ENCODE results near the gene DST. TPM values are rescaled to one million over a fixed set of nuclear protein-coding genes. Genes with fewer than 3 reads are reported as not detected.

The DST gene
- total RNA-seq, 1 experiment from 2014 or later: 132 TPM

DNA sequence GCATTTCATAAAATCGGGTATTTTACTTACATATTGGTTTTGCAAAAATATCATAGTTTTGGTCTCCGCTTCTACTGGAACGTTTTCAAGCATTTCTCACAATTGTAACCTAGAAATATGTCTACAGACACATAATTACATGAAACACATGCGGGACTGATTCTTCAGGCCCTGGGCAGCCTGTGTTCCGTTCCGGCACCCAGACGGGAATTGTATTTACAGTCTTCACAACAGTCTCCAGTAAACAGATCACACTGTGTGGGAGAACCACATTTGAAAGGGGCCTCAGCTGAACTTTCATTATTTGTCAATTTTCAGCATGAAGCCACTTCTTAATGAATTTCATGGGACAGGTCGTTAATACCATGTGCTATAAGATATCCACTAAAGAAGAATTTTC is 196.9 kb downstream of the DST start:
- CTCF ChIA-PET: interaction anchor here (0.9 kb wide), 1 partner anchor 76 kb away, joined by 3 read pairs; no protein-coding TSS in a partner anchor
- Mint-ChIP-seq H3K4me1 (no peaks in the 10 kb centered on the region), H3K4me3 (no peak overlapping the region), H3K9me3 (peaks cover 6% of the 10 kb centered on the region), H3K27me3 (ENCODE audit: low read depth) (no peaks in the 10 kb centered on the region), H3K27ac (peak overlapping the region; percentile 67; the same call in 1 of the 2 replicates), H3K36me3 (no peaks in the 10 kb centered on the region)
- POLR2A ChIA-PET: no interaction called here
- TF ChIP-seq RORB (CRISPR knock-in tag; IDR thresholded peaks at IDR 0.05) (no peak), CBFB (CRISPR knock-in tag; IDR thresholded peaks at IDR 0.05; ENCODE audit: low read depth) (no peak), NFYB (CRISPR knock-in tag; conservative IDR thresholded peaks at IDR 0.05; ENCODE audit: low read depth) (no peak), ZNF396 (CRISPR knock-in tag; IDR thresholded peaks at IDR 0.05; ENCODE audit: borderline replicate concordance) (no peak), IRF2 (CRISPR knock-in tag; IDR thresholded peaks at IDR 0.05; ENCODE audit: borderline replicate concordance, low read depth) (no peak), ELF4 (CRISPR knock-in tag; IDR thresholded peaks at IDR 0.05; ENCODE audit: low read depth) (no peak)
- TF ChIP-seq, protein P1, sequence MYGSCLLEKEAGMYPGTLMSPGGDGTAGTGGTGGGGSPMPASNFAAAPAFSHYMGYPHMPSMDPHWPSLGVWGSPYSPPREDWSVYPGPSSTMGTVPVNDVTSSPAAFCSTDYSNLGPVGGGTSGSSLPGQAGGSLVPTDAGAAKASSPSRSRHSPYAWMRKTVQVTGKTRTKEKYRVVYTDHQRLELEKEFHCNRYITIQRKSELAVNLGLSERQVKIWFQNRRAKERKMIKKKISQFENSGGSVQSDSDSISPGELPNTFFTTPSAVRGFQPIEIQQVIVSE (CRISPR knock-in tag; IDR thresholded peaks at IDR 0.05; ENCODE audit: borderline replicate concordance): no peak
- TF ChIP-seq, protein P2, sequence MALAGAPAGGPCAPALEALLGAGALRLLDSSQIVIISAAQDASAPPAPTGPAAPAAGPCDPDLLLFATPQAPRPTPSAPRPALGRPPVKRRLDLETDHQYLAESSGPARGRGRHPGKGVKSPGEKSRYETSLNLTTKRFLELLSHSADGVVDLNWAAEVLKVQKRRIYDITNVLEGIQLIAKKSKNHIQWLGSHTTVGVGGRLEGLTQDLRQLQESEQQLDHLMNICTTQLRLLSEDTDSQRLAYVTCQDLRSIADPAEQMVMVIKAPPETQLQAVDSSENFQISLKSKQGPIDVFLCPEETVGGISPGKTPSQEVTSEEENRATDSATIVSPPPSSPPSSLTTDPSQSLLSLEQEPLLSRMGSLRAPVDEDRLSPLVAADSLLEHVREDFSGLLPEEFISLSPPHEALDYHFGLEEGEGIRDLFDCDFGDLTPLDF (CRISPR knock-in tag; IDR thresholded peaks at IDR 0.05): no peak
- TF ChIP-seq, protein P3, sequence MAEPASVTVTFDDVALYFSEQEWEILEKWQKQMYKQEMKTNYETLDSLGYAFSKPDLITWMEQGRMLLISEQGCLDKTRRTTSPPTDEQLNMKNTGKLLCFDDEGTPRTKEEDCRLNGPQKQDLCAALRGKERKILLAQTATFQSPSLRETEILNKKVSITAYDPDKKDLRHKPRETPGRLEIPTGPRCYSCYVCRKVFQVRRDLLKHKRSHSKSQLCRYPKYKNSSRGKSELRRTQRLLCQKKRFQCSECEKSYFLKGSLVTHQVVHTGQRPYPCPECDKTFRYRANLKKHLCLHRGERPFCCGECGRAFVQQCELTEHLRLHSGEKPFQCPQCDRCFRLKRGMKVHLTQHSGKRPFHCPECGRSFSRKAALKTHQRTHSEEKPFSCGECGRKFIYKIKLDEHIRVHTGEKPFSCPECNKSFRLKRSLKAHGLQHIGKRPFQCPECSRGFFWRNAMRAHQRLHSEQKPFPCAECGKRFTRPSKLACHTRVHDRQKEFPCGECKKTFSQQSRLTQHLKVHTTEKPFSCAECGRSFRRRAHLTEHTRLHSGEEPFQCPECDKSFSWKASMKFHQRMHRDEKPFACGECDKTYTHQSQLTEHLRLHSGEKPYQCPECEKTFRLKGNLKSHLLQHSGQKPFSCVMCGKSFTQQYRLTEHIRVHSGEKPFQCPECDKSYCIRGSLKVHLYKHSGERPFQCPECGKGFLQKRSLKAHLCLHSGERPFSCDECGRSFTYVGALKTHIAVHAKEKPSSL (CRISPR knock-in tag; conservative IDR thresholded peaks at IDR 0.05): no peak
- TF ChIP-seq, protein P4, sequence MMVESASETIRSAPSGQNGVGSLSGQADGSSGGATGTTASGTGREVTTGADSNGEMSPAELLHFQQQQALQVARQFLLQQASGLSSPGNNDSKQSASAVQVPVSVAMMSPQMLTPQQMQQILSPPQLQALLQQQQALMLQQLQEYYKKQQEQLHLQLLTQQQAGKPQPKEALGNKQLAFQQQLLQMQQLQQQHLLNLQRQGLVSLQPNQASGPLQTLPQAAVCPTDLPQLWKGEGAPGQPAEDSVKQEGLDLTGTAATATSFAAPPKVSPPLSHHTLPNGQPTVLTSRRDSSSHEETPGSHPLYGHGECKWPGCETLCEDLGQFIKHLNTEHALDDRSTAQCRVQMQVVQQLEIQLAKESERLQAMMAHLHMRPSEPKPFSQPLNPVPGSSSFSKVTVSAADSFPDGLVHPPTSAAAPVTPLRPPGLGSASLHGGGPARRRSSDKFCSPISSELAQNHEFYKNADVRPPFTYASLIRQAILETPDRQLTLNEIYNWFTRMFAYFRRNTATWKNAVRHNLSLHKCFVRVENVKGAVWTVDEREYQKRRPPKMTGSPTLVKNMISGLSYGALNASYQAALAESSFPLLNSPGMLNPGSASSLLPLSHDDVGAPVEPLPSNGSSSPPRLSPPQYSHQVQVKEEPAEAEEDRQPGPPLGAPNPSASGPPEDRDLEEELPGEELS (CRISPR knock-in tag; IDR thresholded peaks at IDR 0.05): no peak
- TF ChIP-seq, protein P5, sequence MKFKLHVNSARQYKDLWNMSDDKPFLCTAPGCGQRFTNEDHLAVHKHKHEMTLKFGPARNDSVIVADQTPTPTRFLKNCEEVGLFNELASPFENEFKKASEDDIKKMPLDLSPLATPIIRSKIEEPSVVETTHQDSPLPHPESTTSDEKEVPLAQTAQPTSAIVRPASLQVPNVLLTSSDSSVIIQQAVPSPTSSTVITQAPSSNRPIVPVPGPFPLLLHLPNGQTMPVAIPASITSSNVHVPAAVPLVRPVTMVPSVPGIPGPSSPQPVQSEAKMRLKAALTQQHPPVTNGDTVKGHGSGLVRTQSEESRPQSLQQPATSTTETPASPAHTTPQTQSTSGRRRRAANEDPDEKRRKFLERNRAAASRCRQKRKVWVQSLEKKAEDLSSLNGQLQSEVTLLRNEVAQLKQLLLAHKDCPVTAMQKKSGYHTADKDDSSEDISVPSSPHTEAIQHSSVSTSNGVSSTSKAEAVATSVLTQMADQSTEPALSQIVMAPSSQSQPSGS (CRISPR knock-in tag; IDR thresholded peaks at IDR 0.05; ENCODE audit: borderline replicate concordance, low read depth): no peak
- TF ChIP-seq, protein P6, sequence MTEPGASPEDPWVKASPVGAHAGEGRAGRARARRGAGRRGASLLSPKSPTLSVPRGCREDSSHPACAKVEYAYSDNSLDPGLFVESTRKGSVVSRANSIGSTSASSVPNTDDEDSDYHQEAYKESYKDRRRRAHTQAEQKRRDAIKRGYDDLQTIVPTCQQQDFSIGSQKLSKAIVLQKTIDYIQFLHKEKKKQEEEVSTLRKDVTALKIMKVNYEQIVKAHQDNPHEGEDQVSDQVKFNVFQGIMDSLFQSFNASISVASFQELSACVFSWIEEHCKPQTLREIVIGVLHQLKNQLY (CRISPR knock-in tag; IDR thresholded peaks at IDR 0.05): no peak
- TF ChIP-seq, protein P7, sequence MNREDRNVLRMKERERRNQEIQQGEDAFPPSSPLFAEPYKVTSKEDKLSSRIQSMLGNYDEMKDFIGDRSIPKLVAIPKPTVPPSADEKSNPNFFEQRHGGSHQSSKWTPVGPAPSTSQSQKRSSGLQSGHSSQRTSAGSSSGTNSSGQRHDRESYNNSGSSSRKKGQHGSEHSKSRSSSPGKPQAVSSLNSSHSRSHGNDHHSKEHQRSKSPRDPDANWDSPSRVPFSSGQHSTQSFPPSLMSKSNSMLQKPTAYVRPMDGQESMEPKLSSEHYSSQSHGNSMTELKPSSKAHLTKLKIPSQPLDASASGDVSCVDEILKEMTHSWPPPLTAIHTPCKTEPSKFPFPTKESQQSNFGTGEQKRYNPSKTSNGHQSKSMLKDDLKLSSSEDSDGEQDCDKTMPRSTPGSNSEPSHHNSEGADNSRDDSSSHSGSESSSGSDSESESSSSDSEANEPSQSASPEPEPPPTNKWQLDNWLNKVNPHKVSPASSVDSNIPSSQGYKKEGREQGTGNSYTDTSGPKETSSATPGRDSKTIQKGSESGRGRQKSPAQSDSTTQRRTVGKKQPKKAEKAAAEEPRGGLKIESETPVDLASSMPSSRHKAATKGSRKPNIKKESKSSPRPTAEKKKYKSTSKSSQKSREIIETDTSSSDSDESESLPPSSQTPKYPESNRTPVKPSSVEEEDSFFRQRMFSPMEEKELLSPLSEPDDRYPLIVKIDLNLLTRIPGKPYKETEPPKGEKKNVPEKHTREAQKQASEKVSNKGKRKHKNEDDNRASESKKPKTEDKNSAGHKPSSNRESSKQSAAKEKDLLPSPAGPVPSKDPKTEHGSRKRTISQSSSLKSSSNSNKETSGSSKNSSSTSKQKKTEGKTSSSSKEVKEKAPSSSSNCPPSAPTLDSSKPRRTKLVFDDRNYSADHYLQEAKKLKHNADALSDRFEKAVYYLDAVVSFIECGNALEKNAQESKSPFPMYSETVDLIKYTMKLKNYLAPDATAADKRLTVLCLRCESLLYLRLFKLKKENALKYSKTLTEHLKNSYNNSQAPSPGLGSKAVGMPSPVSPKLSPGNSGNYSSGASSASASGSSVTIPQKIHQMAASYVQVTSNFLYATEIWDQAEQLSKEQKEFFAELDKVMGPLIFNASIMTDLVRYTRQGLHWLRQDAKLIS (CRISPR knock-in tag; IDR thresholded peaks at IDR 0.05; ENCODE audit: borderline replicate concordance): no peak
- DNase-seq (ENCODE audit: low spot score): no peak
- no peak for ATAC-seq

Measured in WTC11 (cell line).